ENCODE results near the gene NEK9. TPM values are rescaled to one million over a fixed set of nuclear protein-coding genes. Genes with fewer than 3 reads are reported as not detected.

NEK9 gene
- total RNA-seq, 1 experiment from 2014 or later: 50.8 TPM

DNA sequence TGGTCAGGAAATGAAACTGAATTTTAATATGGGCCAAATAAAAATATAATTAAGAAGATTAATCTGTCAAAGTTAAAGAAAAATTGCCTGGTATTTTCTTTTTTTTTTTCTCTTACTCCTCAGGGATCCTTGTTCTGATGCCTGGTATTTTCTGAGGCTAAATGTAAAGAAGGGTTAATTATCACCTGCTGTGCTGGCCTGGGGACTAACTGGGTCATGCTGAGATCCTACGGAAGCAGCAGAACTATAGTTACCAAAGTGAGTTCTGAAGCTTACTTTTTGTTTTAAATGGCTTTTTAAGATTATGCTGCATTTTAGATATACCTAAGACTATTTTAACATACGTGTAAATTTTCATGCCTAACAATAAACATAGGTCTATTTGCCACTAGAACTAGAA, 34.1 kb downstream of the NEK9 start:
- ATAC-seq (peak; percentile 53; the same call in 1 of the 2 replicates), DNase-seq (ENCODE audit: low spot score) (no peak)

GRCh38 chr14:75091251-75091650, 35.6 kb downstream of the NEK9 start:
- no peak overlapping the region for H3K4me3 Mint-ChIP-seq
- DNase-seq (ENCODE audit: low spot score): no peak
- peaks cover 51% of the 10 kb centered on the region for H3K36me3 Mint-ChIP-seq
- H3K27ac Mint-ChIP-seq: no peak overlapping the region
- TF ChIP-seq ATF2 (CRISPR knock-in tag; IDR thresholded peaks at IDR 0.05; ENCODE audit: borderline replicate concordance, low read depth) (no peak), IRF2 (CRISPR knock-in tag; IDR thresholded peaks at IDR 0.05; ENCODE audit: borderline replicate concordance, low read depth) (no peak), MXD4 (CRISPR knock-in tag; IDR thresholded peaks at IDR 0.05; ENCODE audit: borderline replicate concordance) (no peak), ELF4 (CRISPR knock-in tag; IDR thresholded peaks at IDR 0.05; ENCODE audit: low read depth) (no peak), CREM (CRISPR knock-in tag; IDR thresholded peaks at IDR 0.05) (no peak), SMAD3 (CRISPR knock-in tag; IDR thresholded peaks at IDR 0.05; ENCODE audit: borderline replicate concordance) (no peak), ZNF232 (CRISPR knock-in tag; IDR thresholded peaks at IDR 0.05) (no peak)
- TF ChIP-seq, protein P1, sequence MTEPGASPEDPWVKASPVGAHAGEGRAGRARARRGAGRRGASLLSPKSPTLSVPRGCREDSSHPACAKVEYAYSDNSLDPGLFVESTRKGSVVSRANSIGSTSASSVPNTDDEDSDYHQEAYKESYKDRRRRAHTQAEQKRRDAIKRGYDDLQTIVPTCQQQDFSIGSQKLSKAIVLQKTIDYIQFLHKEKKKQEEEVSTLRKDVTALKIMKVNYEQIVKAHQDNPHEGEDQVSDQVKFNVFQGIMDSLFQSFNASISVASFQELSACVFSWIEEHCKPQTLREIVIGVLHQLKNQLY (CRISPR knock-in tag; IDR thresholded peaks at IDR 0.05): no peak
- no peaks in the 10 kb centered on the region for H3K27me3 Mint-ChIP-seq (ENCODE audit: low read depth)
- no peaks in the 10 kb centered on the region for H3K9me3 Mint-ChIP-seq
- no peak for ATAC-seq
- peaks cover 6% of the 10 kb centered on the region for H3K4me1 Mint-ChIP-seq
- ChIA-PET POLR2A (no interaction called here), CTCF (no interaction called here)

More for the DNA sequence above, 34.1 kb downstream of the NEK9 start:
- ChIA-PET POLR2A (no interaction called here), CTCF (interaction anchor here (0.8 kb wide), 1 partner anchor 29 kb away, joined by 3 read pairs; the partner anchor contains the start of gene ACYP1)
- Mint-ChIP-seq H3K27me3 (ENCODE audit: low read depth) (no peaks in the 10 kb centered on the region), H3K9me3 (no peaks in the 10 kb centered on the region), H3K4me1 (peaks cover 6% of the 10 kb centered on the region), H3K36me3 (peaks cover 44% of the 10 kb centered on the region), H3K27ac (no peak overlapping the region), H3K4me3 (no peak overlapping the region)
- TF ChIP-seq IRF2 (CRISPR knock-in tag; IDR thresholded peaks at IDR 0.05; ENCODE audit: borderline replicate concordance, low read depth) (no peak), ZNF423 (CRISPR knock-in tag; IDR thresholded peaks at IDR 0.05) (peak; percentile 85; the same call in 1 of the 2 replicates)

DNA sequence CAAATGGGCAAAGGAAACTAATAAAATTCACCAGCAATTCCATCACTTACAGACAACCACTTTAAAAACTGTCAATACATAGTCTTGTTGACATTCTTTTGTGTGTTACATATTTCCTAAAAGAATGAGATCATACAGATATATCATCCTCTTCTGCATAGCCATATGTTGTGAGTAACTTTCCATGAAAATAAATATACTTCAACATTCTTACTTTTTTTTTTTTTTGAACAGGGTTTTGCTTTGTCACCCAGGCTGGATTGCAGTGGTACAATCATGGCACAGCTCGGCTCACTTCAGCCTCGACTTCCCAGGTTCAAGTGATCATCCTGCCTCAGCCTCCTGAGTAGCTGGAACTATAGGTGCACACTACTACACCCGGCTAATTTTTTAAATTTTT, 36.5 kb downstream of the NEK9 start:
- ChIA-PET POLR2A (no interaction called here), CTCF (interaction anchor here (2.6 kb wide), 1 partner anchor 229 kb away, joined by 28 read pairs; no protein-coding TSS in a partner anchor)
- H3K27ac Mint-ChIP-seq: no peak overlapping the region
- TF ChIP-seq TP53 (CRISPR knock-in tag; IDR thresholded peaks at IDR 0.05) (no peak), ESRRA (CRISPR knock-in tag; IDR thresholded peaks at IDR 0.05; ENCODE audit: borderline replicate concordance) (no peak), SMAD3 (CRISPR knock-in tag; IDR thresholded peaks at IDR 0.05; ENCODE audit: borderline replicate concordance) (no peak), MXD4 (CRISPR knock-in tag; IDR thresholded peaks at IDR 0.05; ENCODE audit: borderline replicate concordance) (no peak)
- peaks cover 50% of the 10 kb centered on the region for H3K36me3 Mint-ChIP-seq
- H3K9me3 Mint-ChIP-seq: no peaks in the 10 kb centered on the region
- H3K4me1 Mint-ChIP-seq: peaks cover 6% of the 10 kb centered on the region
- H3K4me3 Mint-ChIP-seq: no peak overlapping the region
- ATAC-seq: no peak
- no peaks in the 10 kb centered on the region for H3K27me3 Mint-ChIP-seq (ENCODE audit: low read depth)
- DNase-seq (ENCODE audit: low spot score): no peak

GRCh38 chr14:75088566-75089373, 38.1 kb downstream of the NEK9 start:
- ChIA-PET POLR2A (interaction anchor here (0.7 to 1.5 kb wide), 3 partner anchors 68 to 811 kb away, joined by 3 to 4 read pairs (median 3); no protein-coding TSS in a partner anchor), CTCF (interaction anchor here (0.6 to 2.6 kb wide), 31 partner anchors 10 to 736 kb away, joined by 3 to 28 read pairs (median 3); partner anchors contain the start of genes ACYP1, PGF and ZC2HC1C)
- DNase-seq (ENCODE audit: low spot score) (peak; percentile 36), ATAC-seq (peak; percentile 82)
- H3K4me1 Mint-ChIP-seq: peaks cover 6% of the 10 kb centered on the region
- no peaks in the 10 kb centered on the region for H3K27me3 Mint-ChIP-seq (ENCODE audit: low read depth)
- peaks cover 49% of the 10 kb centered on the region for H3K36me3 Mint-ChIP-seq
- TF ChIP-seq NFYB (CRISPR knock-in tag; conservative IDR thresholded peaks at IDR 0.05; ENCODE audit: low read depth): no peak
- TF ChIP-seq, protein P2, sequence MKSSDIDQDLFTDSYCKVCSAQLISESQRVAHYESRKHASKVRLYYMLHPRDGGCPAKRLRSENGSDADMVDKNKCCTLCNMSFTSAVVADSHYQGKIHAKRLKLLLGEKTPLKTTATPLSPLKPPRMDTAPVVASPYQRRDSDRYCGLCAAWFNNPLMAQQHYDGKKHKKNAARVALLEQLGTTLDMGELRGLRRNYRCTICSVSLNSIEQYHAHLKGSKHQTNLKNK (CRISPR knock-in tag; IDR thresholded peaks at IDR 0.05): no peak
- no peak for TF ChIP-seq GRHL2 (CRISPR knock-in tag; IDR thresholded peaks at IDR 0.05; ENCODE audit: insufficient replicate concordance, severe bottlenecking)
- no peak for TF ChIP-seq PRRX2 (CRISPR knock-in tag; IDR thresholded peaks at IDR 0.05)
- no peak for TF ChIP-seq E2F1 (CRISPR knock-in tag; IDR thresholded peaks at IDR 0.05)
- H3K4me3 Mint-ChIP-seq: no peak overlapping the region
- H3K9me3 Mint-ChIP-seq: no peaks in the 10 kb centered on the region
- peak overlapping the region; percentile 53; the same call in 1 of the 2 replicates for H3K27ac Mint-ChIP-seq
